Endothelial cell of umbilical vein (primary cell): ENCODE results near the gene OR13J1. TPM values are rescaled to one million over a fixed set of nuclear protein-coding genes. Genes with fewer than 3 reads are reported as not detected.

Source experiments
- BruUV-seq: library from RNA; stranded (reverse); fragments of 400-500 nt; replicated peaks from 2 replicates; lab custom pipeline; 2021; lab: Mats Ljungman, UMichigan
- CTCF ChIA-PET: fragments of 300-600, 350-600 bp; sonication (Branson Sonifier 250); formaldehyde crosslinking; loops from one replicate; lab custom pipeline; 2021; ENCODE audit warnings: antibody characterized with exemption, inconsistent platforms; lab: Charles Lee
- POLR2A ChIA-PET: fragments of 300-600, 350-600 bp; sonication (Branson Sonifier 250); formaldehyde crosslinking; loops from one replicate; lab custom pipeline; 2021; ENCODE audit warnings: antibody characterized with exemption, inconsistent platforms; lab: Charles Lee
- DNase-seq: peaks from one replicate; pipeline ENCODE4 v3.0.0-alpha.2; 2011; ENCODE audit warnings: low read depth, low spot score
- FAIRE-seq: peaks from 2 replicates; lab custom pipeline; 2011; peaks lifted over from hg19 to GRCh38; lab: Jason Lieb, UNC
- H2AFZ ChIP-seq: 2 replicates; pipeline ENCODE4 v1.6.0; 2012; ENCODE audit warnings: low read depth, low read length, control low read depth, inconsistent platforms
- H3K27ac ChIP-seq: 2 replicates; pipeline ENCODE4 v1.5.1; 2011; ENCODE audit warnings: low read depth, mild to moderate bottlenecking, control low read depth, low read length, moderate library complexity; ENCODE audit not compliant: insufficient read depth
- H3K27me3 ChIP-seq, 2 experiments: 2 replicates each; pipeline versions ENCODE4 v1.6.0 to v1.6.1; 2011; ENCODE audit warnings: low read length in 2 of 2, mixed read lengths in 1 of 2; ENCODE audit not compliant: control insufficient read depth in 2 of 2, insufficient read depth in 2 of 2
- H3K36me3 ChIP-seq, 2 experiments: 2 replicates in 1 of 2; 3 replicates in 1 of 2; pipeline ENCODE4 v1.5.1; 2011; ENCODE audit warnings: low read length in 2 of 2, mild to moderate bottlenecking in 1 of 2, moderate library complexity in 1 of 2; ENCODE audit not compliant: control insufficient read depth in 2 of 2, insufficient read depth in 2 of 2; ENCODE audit errors: extremely low read depth in 1 of 2
- H3K4me1 ChIP-seq: 3 replicates; pipeline ENCODE4 v1.5.1; 2011; ENCODE audit warnings: mild to moderate bottlenecking, low read length; ENCODE audit not compliant: control insufficient read depth, insufficient read depth; ENCODE audit errors: extremely low read depth
- H3K4me2 ChIP-seq: 2 replicates; pipeline ENCODE4 v1.6.1; 2011; ENCODE audit warnings: low read length, control low read depth, mixed read lengths; ENCODE audit not compliant: insufficient read depth
- H3K4me3 ChIP-seq, 3 experiments: fragments of 200-600 bp in 1 of 3; sonication (generic), shearing (Covaris generic) in 1 of 3; replicated peaks in 1 of 3; 2 replicates each; pipeline ENCODE4 v1.5.1; 2011 to 2016; ENCODE audit warnings: control low read depth in 3 of 3, low read length in 3 of 3, mild to moderate bottlenecking in 2 of 3, inconsistent platforms in 1 of 3, low read depth in 1 of 3, moderate library complexity in 1 of 3; ENCODE audit not compliant: insufficient read depth in 1 of 3
- H3K79me2 ChIP-seq: 2 replicates; pipeline ENCODE4 v1.6.0; 2012; ENCODE audit warnings: low read length, inconsistent platforms; ENCODE audit not compliant: control insufficient read depth, insufficient read depth
- H3K9ac ChIP-seq: replicated peaks from 2 replicates; pipeline ENCODE3; 2011; ENCODE audit warnings: low read length, control low read depth; ENCODE audit not compliant: insufficient read depth; ENCODE audit errors: extremely low read depth
- H3K9me1 ChIP-seq: replicated peaks from 3 replicates; pipeline ENCODE4 v1.6.0; 2011; ENCODE audit warnings: mild to moderate bottlenecking, low read length; ENCODE audit not compliant: control insufficient read depth, insufficient read depth; ENCODE audit errors: extremely low read depth
- H3K9me3 ChIP-seq: replicated peaks from 2 replicates; pipeline ENCODE4 v1.5.1; 2012; ENCODE audit warnings: low read length, inconsistent platforms; ENCODE audit not compliant: control insufficient read depth, insufficient read depth
- H4K20me1 ChIP-seq: replicated peaks from 2 replicates; pipeline ENCODE3; 2011; ENCODE audit warnings: mild to moderate bottlenecking, low read length; ENCODE audit not compliant: control insufficient read depth, insufficient read depth; ENCODE audit errors: extremely low read depth
- EZH2 ChIP-seq: IDR thresholded peaks from 2 replicates; pipeline ENCODE4 v1.6.1; 2012; ENCODE audit warnings: borderline replicate concordance, low read depth, mild to moderate bottlenecking, moderate library complexity, low read length, inconsistent platforms; ENCODE audit not compliant: severe bottlenecking
- FOS ChIP-seq: IDR thresholded peaks from 2 replicates; pipeline ENCODE4 v1.6.1; 2011; ENCODE audit warnings: mild to moderate bottlenecking, low read length, moderate library complexity, borderline replicate concordance; ENCODE audit not compliant: insufficient read depth
- GATA2 ChIP-seq: IDR thresholded peaks from 2 replicates; pipeline ENCODE4 v1.7.0; 2011; ENCODE audit warnings: low read depth, mild to moderate bottlenecking, moderate library complexity, mixed read lengths, low read length; ENCODE audit not compliant: insufficient read length, insufficient read depth
- MYC ChIP-seq: IDR thresholded peaks from one replicate; pipeline ENCODE4 v1.6.1; 2011; ENCODE audit warnings: mild to moderate bottlenecking, low read depth, low read length
- POLR2A ChIP-seq: IDR thresholded peaks from 2 replicates; pipeline ENCODE4 v1.6.1; 2012; ENCODE audit warnings: low read depth, mild to moderate bottlenecking, control low read depth, low read length
- POLR2AphosphoS5 ChIP-seq: IDR thresholded peaks from 2 replicates; pipeline ENCODE4 v1.6.1; 2012; ENCODE audit warnings: low read depth, mild to moderate bottlenecking, control low read depth, low read length, moderate library complexity; ENCODE audit not compliant: insufficient read depth
- dilution Hi-C: fragments of 300-500 bp; cut with MboI; formaldehyde crosslinking; loops from one replicate; pipeline ENCODE4 v1.15.0; 2019; ENCODE audit warnings: low sequenced_read_pairs; ENCODE audit not compliant: extremely low pct_ligation_motif_present
- intact Hi-C: fragments of 100-400 bp; cut with micrococcal nuclease; formaldehyde crosslinking; loops from one replicate; pipeline ENCODE4 v1.10.0; 2022
- polyA plus RNA-seq, 4 experiments: library from polyadenylated mRNA; depleted of rRNA in 3 of 4; stranded (reverse) in 3 of 4; unstranded in 1 of 4; fragments of >200 nt; gene quantifications; 2 replicates each; pipeline versions ENCODE4 v1.2.1 to v1.2.3, GENCODE V29; 2011 to 2012; ENCODE audit warnings: missing spikeins in 1 of 4
- total RNA-seq: library from RNA; stranded (reverse); gene quantifications from 2 replicates; pipeline ENCODE4 v1.2.3, GENCODE V29; 2021
- TF ChIP-seq, protein P1 (sequence below), 2 donors: IDR thresholded peaks; 1 replicate in 1 of 2; 2 replicates in 1 of 2; pipeline ENCODE4 v1.5.1; 2011; ENCODE audit warnings: low read length in 2 of 2, mild to moderate bottlenecking in 2 of 2, moderate library complexity in 2 of 2, control low read depth in 1 of 2, inconsistent platforms in 1 of 2, low read depth in 1 of 2; ENCODE audit not compliant: insufficient read depth in 1 of 2; ENCODE audit errors: extremely low read depth in 1 of 2
- TF ChIP-seq, protein P2 (sequence below): IDR thresholded peaks from 2 replicates; pipeline ENCODE4 v1.6.1; 2011; ENCODE audit not compliant: insufficient read depth, insufficient read length

OR13J1 gene
- total and polyA plus RNA-seq, 2 donors (not counting 3 experiments of a cell fraction or from before 2014, with no cell fraction given): not detected

DNA sequence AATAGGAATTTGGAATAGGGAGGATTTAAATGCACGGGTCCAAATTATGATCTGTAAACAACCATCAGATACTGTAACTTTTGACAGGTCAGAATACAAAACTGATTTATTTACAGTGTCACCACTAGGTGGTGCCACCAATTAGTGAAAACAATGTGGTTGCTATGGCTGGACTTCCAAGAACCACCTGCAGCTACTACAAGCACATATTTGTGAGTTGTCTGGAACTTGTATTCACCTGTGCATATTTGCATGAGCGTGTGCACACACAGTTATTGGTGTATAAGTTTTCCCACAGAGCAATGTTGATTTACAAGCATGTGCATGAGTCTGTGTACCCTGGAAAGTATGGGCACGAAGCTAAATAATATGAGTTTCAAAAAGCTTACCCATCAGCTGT lies 32.8 kb upstream of the OR13J1 start:
- H3K27me3 ChIP-seq: no peaks in the 10 kb centered on the region
- no peak overlapping the region for H3K27ac ChIP-seq
- POLR2A ChIA-PET: no interaction called here
- DNase-seq: peak; percentile 67
- H3K4me2 ChIP-seq: no peak overlapping the region
- no peaks in the 10 kb centered on the region for H3K36me3 ChIP-seq
- no peak overlapping the region for H3K4me3 ChIP-seq
- dilution Hi-C loops: no loop called here
- no peaks in the 10 kb centered on the region for H3K9me1 ChIP-seq
- TF ChIP-seq, protein P1, sequence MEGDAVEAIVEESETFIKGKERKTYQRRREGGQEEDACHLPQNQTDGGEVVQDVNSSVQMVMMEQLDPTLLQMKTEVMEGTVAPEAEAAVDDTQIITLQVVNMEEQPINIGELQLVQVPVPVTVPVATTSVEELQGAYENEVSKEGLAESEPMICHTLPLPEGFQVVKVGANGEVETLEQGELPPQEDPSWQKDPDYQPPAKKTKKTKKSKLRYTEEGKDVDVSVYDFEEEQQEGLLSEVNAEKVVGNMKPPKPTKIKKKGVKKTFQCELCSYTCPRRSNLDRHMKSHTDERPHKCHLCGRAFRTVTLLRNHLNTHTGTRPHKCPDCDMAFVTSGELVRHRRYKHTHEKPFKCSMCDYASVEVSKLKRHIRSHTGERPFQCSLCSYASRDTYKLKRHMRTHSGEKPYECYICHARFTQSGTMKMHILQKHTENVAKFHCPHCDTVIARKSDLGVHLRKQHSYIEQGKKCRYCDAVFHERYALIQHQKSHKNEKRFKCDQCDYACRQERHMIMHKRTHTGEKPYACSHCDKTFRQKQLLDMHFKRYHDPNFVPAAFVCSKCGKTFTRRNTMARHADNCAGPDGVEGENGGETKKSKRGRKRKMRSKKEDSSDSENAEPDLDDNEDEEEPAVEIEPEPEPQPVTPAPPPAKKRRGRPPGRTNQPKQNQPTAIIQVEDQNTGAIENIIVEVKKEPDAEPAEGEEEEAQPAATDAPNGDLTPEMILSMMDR (IDR thresholded peaks at IDR 0.05; ENCODE audit: extremely low read depth in 1 of 2, insufficient read depth in 1 of 2, low read depth in 1 of 2, low read length in 2 of 2): peak; percentile 48 to 62
- TF ChIP-seq EZH2: no peak
- TF ChIP-seq POLR2A: no peak
- no peak for TF ChIP-seq GATA2
- TF ChIP-seq, protein P2, sequence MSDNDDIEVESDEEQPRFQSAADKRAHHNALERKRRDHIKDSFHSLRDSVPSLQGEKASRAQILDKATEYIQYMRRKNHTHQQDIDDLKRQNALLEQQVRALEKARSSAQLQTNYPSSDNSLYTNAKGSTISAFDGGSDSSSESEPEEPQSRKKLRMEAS: no peak
- peaks cover 35% of the 10 kb centered on the region for H3K4me1 ChIP-seq
- CTCF ChIA-PET: interaction anchor here (0.6 to 6.0 kb wide), 36 partner anchors 8 to 266 kb away, joined by 3 to 103 read pairs (median 4); partner anchors contain the start of genes CCIN, CREB3, RECK and SPAG8
- peak; percentile 86 for FAIRE-seq
- no peaks in the 10 kb centered on the region for H4K20me1 ChIP-seq
- BruUV-seq: no TSS peak
- no peak overlapping the region for H2AFZ ChIP-seq
- H3K79me2 ChIP-seq: peaks cover 6% of the 10 kb centered on the region
- H3K9me3 ChIP-seq: no peaks in the 10 kb centered on the region
- H3K9ac ChIP-seq: no peak overlapping the region
- intact Hi-C loops: loop anchor here (1.0 kb wide), 2 partner anchors 42 to 120 kb away; no protein-coding TSS in a partner anchor

DNA sequence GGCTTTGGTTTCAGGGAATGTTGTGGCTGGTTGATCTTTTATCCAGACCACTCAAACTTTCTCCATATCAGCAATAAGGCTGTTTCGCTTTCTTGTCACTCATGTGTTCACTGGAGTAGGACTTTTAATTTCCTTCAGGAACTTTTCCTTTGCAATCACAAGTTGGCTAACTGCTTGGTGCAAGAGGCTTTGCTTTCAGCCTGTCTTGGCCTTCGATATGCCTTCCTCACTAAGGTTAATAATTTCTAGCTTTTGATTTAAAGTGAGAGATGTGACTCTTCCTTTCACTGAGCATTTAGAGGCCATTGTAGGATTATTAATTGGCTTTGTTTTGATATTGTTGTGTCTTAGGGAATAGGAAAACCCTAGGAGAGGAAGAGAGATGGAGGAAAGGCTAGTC lies 28.8 kb upstream of the OR13J1 start:
- Histone ChIP-seq H3K9me1 (no peaks in the 10 kb centered on the region), H3K4me3 (no peak overlapping the region), H3K9ac (no peak overlapping the region), H3K79me2 (no peaks in the 10 kb centered on the region), H3K4me2 (no peak overlapping the region), H2AFZ (no peak overlapping the region), H3K36me3 (no peaks in the 10 kb centered on the region), H3K9me3 (no peaks in the 10 kb centered on the region), H3K4me1 (no peaks in the 10 kb centered on the region), H3K27ac (no peak overlapping the region), H3K27me3 (peaks cover 0 to 2% of the 10 kb centered on the region in 2 experiments), H4K20me1 (no peaks in the 10 kb centered on the region)
- no peak for DNase-seq
- dilution Hi-C loops: no loop called here
- ChIA-PET POLR2A (no interaction called here), CTCF (interaction anchor here (1.0 to 3.0 kb wide), 6 partner anchors 12 to 112 kb away, joined by 3 to 13 read pairs (median 7); no protein-coding TSS in a partner anchor)
- intact Hi-C loops: no loop called here
- no TSS peak for BruUV-seq
- no peak for FAIRE-seq
- TF ChIP-seq, protein P2: no peak
- no peak for TF ChIP-seq EZH2
- no peak for TF ChIP-seq GATA2
- no peak for TF ChIP-seq FOS
- TF ChIP-seq POLR2A: no peak
- no peak for TF ChIP-seq MYC
- no peak for TF ChIP-seq POLR2AphosphoS5
